GM19452 (cell line): ENCODE data around the gene PSMC5.

Experiments used
- ATAC-seq: cut with Tn5 transposase; IDR thresholded peaks from one replicate; pipeline ENCODE4 v1.9.1; 2021; ENCODE audit not compliant: unreplicated experiment

Gene PSMC5

DNA sequence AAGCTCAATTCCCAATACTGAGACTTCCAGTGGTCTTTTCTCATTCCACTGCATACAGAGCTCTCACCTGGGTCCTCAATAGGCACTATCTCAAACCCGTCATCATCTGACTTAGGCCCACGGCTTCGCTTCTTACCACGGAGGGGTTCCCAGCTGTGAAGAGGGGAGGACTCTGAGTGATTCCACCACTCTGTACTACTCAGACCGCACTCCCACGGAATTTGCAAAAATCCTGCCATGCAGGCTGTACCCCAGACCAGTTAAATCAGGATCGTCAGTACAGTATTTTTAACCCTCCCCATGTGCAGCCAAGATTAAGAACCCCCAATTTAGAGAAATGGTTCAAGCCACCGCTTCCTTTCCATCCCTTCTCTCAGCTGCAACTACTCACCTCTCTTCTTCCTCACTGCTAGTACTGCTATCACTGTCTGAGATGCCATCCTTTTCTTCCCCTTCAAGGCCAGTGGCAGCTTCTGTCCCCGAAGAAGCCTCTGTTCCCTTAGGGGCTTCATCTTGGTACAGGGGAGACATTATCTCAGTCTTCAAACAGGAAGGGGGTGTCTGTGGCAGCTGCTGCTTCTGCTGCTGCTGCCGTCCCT, 6.2 kb upstream of the PSMC5 start:
- no peak for ATAC-seq

DNA sequence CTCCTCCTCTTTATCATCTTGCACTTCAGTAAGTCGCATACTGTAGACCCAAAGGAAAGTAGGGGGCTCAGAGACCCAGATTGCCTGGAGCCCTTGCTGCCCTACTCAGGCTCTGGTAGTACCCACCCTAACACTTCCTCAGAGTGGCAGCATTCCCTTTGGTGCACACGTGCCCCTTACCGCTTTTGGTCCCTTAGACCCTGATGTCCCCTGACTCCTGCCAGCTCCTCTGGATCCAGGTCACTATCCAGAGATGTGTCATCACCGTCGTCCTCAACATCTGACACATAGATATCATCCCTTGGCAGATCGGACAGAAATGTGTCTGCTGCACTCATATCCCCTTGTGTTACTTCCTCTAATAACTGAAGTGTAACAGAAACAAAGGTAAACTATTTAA, 5.4 kb upstream of the PSMC5 start:
- ATAC-seq, result no peak

DNA sequence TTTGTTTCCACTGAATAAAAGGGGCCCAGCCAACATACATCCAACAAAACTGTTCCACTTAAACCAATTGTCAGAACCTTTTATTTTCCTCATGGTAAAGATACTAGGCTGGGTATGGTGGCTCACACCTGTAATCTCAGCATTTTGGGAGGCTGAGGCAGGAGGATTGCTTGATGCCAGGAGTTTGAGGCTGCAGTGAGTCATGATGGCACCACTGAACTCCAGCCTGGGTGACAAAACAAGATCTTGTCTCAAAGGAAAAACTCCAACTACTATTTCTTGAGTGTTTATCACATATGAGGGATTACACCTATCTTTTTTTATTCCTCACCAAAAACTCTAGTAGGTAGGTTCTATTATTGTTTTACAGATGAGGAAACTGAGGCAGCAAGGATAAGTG, 4.7 kb upstream of the PSMC5 start:
- ATAC-seq, result no peak

DNA sequence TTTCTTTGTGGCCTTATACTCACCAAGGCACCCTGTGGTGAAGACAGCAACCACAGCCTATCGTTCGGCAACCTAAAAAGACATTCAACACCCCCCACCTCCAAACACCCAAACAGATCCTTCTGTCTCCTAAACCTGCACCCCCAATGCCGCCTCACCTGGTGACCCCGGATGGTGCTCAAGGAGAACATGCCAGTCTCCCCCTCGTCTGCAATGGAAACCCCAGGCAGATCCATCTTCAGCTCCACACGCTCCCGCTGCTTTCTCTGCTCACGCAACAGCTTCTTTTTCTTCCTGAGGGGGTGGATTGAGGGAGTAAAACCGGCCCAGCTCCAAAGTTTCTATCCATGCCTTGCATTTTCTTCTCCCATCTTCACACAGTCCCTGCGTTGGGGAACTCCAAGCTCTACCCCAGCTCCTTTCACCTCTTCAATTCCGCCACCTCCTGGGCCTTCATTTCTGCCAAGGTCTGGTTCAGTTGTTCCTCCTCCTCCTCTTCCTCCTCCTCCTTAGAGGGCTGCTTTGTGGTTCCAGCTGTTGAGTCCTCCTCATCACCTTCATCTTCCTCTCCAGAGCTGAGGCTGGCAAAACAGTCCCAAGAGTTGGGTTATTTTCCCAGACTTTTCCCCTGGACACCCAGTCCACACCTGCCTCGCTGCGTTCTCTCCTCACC, 3.4 kb upstream of the PSMC5 start:
- ATAC-seq, result no peak

DNA sequence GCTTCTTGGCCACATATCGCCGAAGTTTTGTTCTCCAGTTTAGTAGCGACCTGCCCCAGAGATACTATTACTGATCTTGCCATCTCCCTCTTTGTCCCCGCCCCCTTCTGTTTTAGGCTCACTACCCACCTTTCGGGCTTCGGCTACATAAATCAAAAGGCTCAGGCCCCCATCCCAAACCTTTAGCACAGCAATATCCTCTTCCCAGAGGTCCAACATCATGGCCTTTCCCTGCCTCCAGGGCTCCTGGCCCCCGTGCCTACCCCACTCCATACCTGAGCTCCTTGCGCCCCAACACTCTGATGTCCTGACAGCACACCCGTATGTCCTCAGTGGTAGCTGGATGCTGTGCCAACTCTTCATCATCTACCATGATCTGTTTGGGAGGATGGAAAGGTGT, 2.9 kb upstream of the PSMC5 start:
- no peak for ATAC-seq

DNA sequence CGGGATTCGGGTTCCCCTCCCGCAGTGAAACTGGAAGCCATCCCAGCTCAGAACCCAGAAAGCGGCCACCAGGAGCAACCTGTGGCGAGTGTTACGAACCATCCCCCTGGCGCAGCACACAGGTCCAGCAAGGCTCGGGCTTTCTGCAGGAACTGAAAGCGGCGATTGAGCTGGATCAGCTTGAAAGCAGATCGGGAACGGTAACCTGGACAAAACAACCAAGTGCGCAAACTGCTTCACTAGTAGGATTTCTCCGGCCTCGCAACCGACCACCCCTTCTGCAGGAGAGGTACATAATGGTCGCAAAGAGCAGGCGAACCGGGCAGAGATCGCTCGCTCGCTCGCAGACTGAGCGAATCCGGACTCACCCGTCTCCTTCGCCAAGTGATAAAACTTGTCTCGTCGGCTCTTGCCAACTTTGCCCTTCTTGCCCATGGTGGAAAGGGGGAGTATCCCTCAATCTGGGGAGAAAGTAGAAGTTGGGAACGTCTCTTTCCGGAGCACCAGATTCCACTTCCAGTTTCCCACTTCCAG, 696 bp upstream of the PSMC5 start:
- peak; percentile 2 for ATAC-seq

DNA sequence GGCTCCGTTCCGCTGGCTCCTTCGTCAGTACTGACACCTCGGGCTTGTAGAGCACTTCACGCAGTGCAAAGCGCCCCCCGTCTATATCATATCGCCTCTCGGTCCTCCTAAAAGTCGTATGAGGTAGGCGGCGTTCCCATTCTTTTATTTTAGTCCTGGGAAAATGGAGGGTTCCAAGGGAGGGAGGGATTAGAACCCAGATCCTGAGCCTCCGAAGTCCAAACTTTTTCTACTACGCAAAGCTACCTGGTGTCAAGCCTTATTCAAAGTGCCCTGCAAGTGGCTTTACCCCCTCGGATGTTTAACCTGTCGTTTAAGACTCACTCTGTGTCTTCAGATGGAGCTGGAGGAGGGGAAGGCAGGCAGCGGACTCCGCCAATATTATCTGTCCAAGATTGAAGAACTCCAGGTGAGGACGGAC, 580 bp downstream of the PSMC5 start:
- no peak for ATAC-seq

DNA sequence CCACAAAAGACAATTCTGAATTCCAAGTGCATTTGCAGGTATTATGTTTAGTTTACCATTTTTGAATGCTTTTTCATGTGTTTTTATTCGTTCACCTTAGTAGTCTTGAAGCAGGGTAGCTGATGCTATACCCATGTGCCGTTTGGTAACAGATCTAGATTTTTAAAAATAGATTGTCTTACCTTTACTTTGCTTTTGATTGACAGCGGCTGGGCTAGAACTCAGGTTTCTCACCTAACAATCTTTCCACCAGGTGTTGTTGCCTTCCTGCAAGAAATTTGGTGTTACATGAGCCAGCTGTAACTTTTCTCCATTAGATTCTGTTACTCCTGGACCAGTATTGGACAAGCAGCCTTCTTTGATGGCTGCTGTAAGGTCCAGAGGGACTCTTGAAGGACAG, 1.7 kb downstream of the PSMC5 start:
- no peak for ATAC-seq

DNA sequence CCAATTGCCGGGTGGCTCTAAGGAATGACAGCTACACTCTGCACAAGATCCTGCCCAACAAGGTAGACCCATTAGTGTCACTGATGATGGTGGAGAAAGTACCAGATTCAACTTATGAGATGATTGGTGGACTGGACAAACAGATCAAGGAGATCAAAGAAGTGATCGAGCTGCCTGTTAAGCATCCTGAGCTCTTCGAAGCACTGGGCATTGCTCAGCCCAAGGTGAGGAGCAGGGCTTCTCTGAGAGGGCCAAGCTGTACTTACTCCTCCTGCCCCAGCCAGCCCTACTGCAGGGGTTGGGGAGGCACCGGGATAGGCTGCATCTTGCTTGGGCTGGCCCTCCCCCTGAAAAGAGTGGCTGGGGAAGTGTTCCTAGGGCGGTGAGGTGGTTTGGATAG, 3.0 kb downstream of the PSMC5 start:
- no peak for ATAC-seq

DNA sequence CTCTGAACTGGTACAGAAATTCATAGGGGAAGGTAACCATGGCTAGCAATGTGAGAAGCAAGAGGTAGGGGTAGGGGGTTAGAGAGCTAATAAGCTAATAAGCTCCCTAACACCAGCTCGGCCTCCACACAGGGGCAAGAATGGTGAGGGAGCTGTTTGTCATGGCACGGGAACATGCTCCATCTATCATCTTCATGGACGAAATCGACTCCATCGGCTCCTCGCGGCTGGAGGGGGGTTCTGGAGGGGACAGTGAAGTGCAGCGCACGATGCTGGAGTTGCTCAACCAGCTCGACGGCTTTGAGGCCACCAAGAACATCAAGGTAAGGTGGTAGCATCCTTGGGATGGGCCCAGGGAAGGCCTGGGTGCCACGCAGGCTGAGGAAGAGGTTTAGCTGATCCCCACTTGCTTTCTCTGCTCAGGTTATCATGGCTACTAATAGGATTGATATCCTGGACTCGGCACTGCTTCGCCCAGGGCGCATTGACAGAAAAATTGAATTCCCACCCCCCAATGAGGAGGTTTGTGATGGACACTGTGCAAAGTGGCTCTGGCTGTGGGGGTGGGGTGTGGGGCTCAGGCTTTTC, 3.8 kb downstream of the PSMC5 start:
- no peak for ATAC-seq

DNA sequence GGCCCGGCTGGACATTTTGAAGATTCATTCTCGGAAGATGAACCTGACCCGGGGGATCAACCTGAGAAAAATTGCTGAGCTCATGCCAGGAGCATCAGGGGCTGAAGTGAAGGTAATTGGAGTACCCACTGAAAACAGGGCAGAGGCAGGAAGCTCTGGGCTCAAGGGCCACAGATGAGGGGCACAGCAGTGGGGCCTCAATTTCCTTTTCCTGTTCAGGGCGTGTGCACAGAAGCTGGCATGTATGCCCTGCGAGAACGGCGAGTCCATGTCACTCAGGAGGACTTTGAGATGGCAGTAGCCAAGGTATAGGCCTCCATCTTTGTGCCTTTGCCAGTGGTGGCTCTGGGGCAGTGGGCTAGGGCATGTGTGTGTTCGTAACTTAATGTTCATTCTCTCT, 4.3 kb downstream of the PSMC5 start:
- no peak for ATAC-seq

DNA sequence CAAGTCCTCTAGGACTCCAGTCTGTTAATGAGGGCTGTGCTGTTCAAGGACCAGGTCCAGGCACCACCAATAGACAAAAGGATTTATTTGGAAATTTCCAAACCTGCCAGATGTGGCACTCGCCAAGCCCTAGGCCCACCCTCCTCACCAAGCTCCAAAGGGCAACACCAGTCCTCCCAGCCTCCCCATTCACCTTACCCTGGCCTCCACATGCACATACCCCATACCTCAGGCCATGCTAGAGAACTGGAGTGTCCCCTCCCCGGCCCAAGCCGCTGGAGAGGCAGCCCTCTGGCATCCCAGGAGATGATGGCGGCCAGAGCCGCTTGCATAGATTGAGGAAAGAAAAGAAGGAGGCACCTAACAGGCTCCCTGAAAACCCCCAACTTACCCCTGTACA, 4.8 kb downstream of the PSMC5 start:
- no peak for ATAC-seq

DNA sequence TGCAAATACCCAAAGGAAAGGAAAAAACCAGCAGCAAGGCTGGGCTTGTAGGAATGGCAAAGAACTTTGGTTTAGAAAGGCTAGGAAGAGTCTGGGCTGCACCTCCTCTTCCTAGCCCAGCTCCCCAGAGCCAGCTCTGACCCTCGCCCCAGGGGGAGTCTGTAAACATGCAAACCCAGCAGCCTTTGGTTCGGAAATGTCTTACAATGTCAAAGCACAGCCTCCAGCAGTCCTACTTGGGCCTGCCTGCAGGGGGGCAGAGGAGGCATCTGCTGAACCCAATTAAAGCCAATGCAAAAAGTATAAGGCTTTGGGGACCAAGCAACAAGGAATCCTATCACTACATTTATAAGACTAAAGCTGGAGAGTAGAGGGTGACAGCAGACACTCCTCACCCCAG, 5.2 kb downstream of the PSMC5 start:
- ATAC-seq, result no peak

DNA sequence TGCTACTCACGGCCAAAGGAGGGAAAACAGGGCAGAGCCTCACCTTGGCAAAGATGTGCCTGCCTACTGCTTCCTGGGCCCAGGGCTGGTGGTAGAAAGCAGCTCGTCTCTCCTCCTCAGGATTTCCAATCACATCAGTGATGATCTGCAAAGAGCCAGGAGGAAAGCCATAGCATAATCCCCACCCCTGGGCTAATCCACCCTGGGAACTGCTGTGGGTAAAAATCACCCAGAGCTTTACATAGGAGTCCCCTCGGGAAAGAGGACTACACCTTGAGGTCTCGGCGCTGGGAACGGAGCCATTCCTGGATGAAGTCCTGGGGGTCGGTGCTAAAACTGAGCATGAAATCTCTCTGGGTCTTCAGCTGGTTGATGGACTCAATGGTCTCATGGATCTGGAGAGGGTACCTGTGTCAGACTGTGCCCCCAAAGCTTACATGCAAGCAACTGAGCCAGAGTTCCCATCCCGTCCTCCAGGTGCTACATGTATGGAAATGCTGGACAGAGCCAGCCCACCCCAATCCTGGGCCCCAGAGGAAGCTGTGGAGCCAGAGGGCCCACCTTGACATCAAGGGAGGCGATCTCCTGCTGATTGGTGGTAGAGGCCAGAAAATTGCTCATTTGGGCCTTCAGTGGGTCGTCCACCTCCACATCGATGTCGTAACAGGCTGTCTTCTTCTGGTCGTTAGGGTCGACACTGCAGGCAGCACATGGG, 6.0 kb downstream of the PSMC5 start:
- no peak for ATAC-seq

DNA sequence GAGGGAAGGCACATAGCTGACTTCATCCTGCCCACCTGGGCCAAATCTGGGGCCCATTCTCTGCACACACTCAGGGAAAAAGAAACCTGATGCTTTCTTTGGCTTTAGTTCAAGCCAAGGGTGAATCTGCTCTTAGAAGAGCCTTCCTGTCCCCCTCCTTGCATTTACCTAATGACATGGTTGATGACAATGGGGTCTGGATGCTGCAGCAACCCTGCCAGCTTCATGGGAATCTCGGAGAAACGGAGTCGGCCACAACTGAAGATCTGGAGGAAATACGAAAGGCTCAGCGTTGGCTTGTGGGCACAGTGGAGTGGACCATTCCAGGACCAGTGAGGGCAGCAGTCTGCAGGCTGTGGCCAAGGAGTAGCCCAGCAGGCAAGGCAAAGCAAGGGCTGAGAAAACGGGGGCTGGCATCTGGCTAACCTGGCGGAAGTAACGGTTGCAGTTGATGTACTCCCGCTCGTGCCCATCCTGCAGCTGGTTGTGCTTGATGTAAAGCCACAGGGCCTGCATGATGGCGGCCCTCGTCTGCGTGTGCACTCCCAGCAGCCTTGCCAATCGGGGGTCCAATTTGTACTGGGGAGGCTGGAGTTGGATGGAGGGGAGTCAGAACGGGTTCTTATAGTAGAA, 6.6 kb downstream of the PSMC5 start:
- no peak for ATAC-seq

DNA sequence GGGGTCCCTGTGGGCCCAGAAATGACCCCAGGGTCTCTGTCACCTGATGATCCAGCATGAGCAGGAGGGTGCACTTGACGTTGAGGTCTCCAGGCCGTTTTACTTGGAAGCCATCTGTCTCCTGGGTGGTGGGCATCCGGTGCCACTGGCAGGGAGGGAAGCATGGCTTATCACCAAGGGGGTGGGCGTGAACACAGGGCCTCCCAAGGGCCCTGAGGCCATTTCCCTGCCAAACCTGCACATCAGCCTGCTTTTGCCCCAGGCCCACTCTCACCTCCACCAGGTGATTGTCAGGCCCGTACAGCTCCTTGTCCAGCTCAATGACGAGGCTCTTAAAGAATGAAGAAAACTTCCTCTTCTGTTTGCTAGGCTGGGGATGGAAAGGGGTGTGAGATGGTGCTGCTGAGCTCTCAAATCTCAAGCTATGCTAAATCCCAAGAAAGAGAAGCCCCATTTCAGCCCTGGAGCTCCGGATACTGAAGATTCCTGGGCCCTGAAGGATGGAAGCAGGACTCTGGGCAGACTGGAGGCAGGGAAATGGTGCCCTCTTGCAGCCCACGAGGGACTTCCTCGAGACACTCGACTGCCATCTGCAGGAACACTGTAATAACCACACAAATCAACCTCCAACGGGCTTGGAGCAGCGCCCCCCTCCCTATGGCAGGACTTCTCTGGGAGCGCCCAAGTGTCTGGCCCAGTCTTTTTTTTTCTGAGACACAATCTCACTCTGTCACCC, 7.4 kb downstream of the PSMC5 start:
- ATAC-seq, result peak; percentile 66

DNA sequence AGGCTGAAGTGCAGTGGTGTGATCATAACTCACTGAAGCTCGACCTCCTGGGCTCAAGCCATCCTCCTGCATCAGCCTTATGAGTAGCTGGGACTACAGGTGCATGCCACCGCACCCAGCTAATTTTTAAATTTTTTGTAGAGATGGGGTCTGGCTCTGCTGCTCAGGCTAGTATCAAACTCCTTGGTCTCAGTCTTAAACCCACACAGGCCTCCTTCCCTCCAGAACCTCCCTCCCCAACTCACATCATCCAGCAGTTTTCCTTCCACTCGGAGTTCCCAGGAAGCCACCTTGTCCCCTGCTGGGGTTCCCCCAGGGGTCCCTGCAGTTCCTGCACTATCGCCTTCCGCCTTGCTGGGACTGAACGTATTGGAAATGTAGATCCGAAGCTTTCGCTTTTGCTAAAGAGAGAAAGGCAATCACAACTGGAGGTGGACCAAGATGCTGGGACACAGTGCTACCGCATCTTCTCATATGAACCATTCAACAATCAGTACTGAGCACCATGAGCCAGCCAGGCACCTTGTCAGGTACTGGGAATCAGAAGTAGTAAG, 8.0 kb downstream of the PSMC5 start:
- no peak for ATAC-seq

DNA sequence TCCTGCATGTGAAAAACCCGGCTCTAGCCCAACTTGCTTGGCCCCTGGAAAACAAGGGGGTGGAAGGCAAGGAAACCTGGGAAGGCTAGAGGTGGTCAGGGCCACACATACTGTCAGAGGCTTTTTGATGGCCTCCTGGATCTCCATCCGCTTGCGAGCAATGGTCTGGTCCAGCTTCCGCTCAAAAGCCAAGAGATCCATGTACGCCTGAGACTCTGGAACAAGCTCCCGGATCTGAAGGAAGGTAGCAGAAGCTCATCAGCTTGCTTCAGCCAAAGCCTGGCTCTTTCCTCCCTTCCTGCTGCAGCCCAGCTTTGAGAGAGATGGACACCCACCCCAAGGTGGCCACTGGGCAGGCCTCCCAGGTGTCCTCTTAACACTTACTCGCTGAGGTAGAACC, 9.6 kb downstream of the PSMC5 start:
- ATAC-seq, result no peak

DNA sequence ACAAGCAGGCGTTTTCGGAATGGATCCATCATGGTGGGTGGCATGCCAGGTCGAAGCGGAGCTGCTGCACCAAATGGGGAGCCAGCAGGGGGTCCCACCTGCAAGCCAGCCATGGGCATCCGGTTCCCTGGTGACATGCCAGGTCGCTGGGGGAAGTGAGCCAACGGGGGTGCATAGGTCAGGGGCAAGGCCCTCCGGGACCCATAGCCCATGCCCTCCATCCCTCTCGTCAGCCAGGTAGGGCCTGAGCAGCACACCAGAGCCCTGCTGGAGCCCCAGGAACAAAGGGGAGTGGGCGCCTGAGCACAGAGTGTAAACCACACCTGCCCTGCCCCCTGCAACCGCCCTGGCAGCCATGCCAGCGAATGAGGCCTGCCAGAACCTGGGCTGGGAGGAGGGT, 10.2 kb downstream of the PSMC5 start:
- ATAC-seq, result no peak

DNA sequence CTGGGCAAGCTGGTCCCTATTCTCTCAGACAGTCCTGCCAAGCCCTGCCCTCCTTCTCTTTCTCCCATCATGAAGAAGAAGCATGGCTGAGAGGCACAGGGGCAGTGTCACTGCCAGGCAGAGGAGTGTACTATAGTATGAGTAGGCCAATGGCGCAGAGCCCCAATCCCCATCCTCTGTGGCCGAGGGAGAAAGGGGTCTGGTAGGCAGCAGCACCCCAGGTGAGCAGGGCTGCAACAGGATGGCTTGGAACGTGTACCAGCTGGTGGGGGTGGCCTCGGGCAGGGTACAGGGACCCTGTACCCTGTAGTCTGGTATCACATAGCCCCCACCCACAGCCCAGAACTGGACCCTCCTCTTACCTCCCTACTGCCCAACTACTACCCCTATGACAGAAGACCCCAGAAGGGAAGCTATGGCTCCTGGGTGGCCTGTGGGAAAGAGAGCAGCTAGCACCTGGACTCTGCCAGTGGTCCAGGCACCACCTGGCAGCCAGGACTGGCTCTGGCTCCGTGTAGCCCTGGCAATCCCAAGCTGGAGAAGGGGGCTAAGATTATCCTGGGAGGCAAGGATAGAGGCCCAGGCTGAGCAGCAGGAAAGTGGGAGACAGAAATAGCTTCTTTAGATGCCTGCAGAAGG, 10.8 kb downstream of the PSMC5 start:
- no peak for ATAC-seq
